Iris pigment epithelial cell (primary cell): ENCODE data around the gene GTF2I.
"Not testable (repeated sequence)": the region's sequence is repeated elsewhere in the genome, so short reads cannot be mapped to it uniquely, and the experiment has no call there.

ENCODE experiments used
- DNase-seq: peaks from one replicate; pipeline ENCODE4 v3.0.0-alpha.2; 2011; ENCODE audit warnings: low read depth

The GTF2I gene

DNA sequence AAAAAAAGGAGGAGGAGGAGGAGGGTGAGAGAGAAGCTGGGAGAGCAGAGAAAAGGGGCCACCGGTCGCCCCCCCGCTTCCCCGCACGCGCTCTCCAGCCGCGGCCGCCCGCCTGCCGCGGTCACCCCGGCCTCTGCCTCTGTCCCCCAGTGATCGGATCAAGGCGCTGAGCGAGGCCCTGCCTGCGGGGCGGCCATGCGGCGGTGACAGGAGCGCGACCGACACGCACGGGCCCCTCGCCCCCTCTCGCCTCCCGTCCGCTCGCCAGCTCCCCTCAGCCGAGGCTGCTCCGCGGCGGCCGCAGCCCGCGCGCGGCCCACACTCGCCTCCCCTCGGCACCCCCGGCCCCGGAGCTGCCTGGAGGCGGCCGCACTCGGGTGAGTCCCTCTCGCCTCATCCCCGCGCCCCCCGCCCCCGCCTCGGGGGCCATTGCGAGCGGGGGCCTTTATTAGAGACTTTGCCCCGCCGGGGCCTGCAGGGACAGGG lies at the start of gene GTF2I:
Gene GTF2I, plus strand, starts transcription at position 27 of the 486 bp plus-strand sequence. CDS start 31,411 bp downstream, outside the sequence.
- DNase-seq, result no peak

DNA sequence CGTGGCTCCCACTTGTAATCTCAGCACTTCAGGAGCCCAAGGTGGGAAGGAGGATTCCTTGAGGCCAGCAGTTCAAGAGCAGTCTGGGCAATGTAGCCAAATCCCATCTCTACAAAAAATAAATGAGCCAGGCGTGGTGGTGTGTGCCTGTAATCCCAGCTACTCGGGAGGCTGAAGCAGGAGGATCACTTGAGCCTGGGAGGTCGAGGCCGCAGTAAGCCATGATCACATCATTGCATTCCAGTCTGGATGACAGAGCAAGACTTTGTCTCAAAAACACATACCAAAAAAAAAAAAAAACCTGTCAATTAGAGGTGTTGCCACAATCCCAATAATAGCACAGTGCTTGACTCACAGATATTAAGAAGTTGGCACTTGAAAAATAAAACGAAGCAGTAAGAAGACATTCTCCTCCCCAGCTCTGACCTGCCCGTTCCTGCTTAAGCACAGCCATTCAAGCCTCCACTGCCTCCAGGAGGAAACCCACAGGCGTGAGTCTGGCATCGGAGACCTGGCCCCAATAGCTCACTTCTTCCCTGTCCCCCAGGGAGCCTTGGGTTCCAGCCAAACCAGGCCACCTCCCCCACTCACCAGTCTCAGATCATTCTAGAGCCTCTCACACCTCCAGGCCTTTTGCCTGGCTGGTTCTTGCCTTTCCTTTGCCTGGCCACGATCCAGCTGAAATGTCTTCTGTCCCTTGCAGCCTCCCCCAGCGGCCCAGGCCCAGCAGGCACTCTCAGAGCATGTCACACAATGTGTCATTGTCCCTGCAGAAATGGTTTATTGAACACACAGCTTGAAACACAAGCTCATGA lies 45.3 kb upstream of the GTF2I start:
- DNase-seq, result peak; percentile 44

DNA sequence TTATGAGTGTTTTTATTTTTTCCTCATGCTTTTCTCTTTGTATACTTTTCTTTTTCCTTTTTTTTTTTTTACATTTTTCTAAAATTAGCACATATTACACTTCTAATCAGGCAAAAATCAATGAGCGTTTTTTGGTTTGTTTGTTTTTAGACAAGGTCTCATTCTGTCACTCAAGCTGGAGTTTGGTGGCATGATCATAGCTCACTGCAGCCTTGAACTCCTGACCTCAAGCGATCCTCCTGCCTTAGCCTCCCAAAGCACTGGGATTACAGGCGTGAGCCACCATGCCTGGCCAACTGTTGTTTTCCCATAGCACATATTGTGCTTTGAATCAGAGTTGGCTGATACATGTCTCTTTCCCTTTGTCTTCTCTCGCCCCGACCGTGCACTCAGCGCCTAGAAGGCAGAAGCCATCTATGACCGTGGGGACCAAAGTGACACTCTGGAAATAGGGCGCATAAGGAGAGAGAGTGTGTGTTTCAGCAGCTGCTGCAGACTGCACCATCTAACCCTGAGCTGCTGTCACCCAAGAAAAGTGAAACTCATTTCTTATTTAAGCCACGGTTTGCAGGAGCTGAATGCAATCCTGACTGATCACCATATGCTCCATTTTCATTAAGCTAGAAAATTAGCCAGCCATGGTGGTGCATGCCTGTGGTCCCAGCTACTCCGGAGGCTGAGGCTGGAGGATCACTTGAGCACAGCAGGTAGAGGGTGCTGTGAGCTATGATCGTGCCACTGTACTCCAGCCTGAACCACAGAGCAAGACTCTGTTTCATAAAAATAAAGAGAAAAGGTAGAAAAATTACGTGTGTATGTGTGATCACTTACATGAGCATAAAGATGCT lies 41.4 kb upstream of the GTF2I start:
- DNase-seq, result no peak

DNA sequence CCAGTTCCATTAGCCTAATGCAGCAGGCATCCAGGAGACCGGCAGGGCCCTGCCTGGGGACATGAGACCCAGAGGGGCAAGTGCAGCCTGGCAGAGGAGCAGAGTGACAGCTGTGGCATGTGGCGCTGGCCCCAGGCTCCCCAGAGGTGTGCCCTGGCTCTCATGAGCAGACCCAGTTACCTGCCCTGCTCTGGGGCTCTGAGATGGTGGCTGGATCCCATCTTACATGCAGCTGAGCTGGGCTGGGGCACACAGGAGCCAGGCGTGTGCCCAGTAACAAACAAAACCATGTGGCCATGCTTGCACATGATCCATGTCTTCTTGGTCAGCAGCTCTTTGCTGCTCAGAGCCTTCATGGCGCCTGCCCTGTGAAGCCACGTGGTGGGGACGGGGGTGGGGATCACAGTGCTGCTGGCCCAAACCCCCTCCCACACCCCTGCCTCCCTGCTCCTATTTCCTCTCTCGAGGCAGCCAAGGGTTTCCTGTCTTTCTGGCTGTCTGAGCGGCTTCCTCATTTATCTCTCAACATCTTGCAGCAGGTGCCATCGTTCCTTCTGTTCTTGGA lies 40.3 kb upstream of the GTF2I start:
- no peak for DNase-seq

DNA sequence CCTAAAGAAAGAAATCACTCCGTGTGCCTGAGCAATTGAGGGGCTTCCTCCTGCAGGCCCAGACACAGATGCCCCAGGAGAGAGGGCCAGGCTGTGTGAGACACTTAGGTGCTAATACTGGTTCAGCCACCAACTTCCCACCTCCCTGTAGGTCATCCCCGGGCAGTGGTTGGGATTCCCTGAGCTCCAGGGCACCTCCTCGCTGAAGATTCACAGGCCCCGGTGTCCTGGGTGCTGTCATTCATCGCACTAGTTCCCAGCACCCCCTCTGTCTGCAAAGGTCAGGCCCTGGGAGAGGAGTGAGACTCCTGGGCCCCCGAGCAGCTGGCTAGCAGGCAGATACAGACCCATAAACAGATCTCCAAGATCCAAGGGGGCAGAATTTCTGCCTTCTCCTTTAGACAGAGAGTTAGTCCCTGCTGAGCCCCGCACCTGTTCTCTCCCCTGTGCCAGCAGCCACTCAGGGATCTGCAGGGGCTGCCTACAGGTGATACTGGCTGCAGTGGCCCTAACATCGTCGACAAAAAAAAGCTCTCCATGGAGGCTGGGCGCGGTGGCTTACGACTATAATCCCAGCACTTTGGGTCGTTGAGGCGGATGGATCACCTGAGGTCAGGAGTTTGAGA lies 38.2 kb upstream of the GTF2I start:
- no peak for DNase-seq

DNA sequence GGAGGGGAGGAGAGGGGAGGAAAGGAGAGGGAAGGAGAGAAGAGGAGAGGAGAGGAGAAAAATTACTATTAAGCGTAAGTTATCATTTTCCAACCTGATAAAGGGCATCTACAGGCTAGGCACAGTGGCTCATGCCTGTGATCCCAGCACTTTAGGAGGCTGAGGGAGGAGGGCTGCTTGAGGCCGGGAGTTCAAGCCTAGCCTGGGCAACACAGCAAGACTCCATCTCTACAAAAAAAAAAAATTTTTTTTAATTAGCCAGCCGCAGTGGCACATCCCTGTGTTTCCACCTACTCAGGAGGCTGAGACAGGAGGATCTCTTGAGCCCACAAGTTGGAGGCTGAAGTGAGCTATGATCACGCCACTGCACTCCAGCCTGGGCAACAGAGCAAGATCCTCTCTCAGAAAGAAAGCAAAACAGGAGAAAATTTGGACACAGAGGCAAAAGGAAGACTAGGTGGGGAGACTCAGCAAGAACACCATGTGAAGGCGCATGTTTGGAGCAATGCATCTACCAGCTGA lies 35.2 kb upstream of the GTF2I start:
- no peak for DNase-seq

DNA sequence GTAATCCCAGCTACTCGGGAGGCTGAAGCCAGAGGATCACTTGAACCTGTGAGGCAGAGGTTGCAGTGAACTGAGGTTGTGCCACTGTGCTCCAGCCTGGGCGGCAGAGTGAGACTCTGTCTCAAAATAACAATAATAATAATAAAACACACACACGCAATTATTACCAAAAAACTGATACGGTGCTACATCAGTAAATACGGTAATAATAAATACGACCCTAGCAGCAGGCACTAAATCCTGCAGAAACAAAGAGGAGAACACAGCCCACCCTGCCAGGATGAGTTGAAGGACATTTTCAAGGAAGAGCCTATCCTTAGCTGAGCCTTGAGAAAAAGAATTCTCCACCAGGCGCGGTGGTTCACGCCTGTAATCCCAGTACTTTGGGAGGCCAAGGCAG lies 34.4 kb upstream of the GTF2I start:
- DNase-seq, result no peak

DNA sequence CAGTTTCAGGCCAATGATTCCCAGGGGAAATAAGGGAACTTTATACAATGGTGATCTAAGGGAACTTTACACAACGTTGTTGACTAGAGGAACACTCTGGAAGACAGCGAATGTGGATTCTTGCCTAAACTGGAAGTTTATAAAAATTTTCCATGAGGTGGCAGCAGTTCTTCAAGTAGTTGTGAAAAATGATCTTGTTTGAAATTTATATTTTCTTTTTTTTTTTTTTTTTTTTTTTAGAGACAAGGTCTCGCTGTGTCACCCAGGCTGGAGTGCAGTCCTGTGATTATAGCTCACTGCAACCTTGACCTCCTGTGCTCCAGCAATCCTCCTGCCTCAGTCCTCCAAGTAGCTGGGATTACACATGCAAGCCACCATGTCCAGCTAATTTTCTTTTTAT lies 32.1 kb upstream of the GTF2I start:
- DNase-seq, result peak; percentile 71

DNA sequence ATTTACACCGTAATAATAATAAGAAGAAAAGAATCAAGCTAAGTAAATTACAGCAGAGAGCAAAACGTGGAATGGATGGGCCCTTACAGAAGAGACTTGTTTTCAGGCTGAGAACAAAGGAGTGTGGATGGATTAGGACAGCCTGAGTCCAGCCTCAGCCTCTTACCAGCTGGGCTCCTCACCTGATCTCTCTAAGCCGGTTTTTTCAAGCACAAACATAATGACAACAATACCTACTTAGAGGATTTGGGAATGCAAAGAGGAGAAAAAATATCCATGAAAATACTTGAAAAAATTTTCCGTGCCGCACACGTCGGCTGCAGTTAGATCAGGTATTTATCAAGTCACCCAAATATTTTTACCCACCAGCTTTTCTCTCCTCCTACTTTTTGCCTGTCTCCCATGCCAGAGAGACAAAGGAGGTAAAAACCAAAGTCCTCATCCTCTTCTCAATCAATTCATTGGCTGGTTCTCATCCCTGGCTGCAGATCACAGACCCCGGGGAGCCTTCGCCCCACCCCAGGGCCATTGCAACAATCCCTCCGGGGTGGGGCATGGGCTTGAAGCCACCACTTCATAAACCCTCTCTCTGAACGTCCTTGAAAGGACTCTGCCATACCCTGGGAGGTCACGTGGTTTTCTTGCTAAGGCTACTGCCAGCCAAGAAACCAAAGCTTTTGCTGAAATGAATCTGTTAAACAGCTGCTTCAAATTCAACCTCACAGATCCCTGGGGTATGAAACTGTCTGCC lies 29.7 kb upstream of the GTF2I start:
- peak; percentile 44 for DNase-seq

DNA sequence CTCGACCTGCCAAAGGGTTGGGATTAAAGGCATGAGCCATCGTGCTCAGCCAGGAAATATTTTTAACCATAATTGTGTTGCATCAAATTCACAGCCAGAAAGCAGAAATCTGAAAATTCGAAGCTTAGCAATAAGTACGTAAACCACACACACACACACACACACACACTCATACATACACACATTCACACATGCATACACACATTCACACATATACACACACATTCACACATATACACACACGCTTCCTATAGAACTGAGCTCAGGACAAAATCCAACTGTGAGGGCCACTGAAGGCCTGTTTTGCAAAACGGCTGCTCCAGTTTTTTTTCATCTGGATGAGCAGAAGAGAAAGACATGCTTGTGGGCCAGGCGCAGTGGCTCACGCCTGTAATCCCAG lies 25.0 kb upstream of the GTF2I start:
- DNase-seq, result no peak

DNA sequence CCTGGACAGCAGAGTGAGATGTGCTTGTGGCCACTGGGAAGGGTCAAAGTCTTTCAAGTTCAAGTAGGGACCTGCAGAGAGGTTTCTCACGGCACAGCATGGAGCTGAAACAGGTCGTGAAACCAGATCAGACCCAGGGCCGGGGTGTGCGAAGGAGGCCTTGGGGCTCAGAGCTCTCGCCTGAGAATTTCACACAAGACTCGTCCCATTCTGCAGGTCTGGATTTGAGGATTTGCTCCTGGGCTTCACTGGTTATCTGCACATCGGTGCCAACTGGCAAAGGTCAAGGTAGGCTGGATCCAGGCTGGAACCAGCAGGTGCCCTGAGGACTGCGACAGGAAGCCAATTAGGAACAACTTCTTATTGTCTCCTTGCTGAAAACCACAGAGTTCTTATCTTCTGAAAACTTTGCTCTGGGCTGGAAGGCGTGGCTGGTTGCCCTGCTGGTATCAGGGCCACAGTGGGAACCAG lies 24.0 kb upstream of the GTF2I start:
- DNase-seq, result no peak

DNA sequence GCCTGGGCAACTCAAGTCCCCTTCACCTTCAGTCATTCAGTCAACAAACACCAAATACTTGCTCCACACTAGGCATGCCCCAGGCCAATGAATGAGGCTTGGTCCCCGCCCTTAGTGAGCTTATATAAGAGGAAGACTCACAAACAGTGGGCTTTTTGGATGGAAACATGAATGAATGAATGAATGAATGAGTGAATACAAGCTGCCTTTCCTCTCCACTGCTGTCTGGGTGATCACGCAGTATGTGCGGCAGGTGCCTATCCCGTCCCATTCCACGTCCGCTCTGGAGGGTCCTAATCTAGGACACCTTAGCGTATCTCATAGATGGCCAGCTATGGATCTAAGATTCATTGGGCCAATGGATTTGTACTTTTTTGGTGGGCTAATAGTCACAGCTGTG lies 19.8 kb upstream of the GTF2I start:
- DNase-seq, result no peak

DNA sequence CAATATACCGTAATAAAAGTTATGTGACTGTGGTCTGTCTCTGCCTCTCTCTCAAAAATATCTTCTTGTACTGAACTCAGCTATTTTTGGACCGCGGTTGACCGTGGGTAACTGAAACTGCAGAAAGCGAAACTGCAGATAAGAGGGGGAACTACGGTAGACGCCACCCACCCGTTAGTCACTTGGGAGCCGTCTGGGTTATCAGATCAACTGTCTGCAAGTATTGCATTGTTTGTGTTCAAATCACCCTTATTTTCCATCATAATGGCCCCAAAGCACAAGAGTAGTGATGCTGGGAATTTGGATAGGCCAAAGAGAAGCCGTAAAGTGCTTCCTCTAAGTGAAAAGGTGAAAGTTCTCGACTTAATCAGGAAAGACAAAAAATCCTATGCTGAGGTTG lies 7.5 kb upstream of the GTF2I start:
- DNase-seq, result peak; percentile 86

DNA sequence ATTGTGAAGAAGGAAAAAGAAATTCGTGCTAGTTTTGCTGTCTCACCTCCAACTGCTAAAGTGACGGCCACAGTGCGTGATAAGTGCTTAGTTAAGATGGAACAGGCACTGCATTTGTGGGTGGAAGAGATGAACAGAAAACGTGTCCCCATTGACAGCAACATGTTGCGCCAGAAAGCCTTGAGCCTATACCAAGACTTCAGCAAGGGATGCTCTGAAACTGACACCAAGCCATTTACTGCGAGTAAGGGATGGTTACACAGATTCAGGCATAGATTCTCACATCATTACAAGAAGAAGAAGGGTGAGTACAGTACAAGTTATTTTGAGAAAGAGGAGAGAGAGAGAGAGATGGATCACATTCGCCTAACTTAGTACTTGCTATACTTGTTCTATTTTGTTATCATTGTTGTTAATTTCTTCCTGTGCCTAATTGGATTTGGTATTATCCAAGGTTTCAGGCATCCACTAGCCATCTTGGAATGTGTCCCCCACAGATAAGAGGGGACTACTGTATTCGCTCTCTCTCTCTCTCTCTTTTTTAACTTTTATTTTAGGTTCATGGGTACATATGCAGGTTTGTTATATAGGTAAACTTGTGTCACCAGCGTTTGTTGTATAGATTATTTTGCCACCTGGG lies 6.9 kb upstream of the GTF2I start:
- not testable (repeated sequence) for DNase-seq

DNA sequence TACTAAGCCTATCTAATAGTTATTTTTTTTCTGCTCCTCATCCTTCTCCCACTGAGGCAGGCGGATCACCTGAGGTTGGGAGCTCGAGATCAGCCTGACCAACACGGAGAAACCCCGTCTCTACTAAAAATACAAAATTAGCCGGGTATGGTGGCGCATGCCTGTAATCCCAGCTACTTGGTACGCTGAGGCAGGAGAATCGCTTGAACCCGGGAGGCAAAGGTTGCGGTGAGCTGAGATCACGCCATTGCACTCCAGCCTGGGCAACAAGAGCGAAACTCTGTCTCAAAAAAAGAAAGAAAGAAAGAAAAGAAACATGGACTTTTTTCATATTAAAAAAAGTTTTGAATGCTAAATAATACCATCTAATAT lies 6.4 kb upstream of the GTF2I start:
- not testable (repeated sequence) for DNase-seq

DNA sequence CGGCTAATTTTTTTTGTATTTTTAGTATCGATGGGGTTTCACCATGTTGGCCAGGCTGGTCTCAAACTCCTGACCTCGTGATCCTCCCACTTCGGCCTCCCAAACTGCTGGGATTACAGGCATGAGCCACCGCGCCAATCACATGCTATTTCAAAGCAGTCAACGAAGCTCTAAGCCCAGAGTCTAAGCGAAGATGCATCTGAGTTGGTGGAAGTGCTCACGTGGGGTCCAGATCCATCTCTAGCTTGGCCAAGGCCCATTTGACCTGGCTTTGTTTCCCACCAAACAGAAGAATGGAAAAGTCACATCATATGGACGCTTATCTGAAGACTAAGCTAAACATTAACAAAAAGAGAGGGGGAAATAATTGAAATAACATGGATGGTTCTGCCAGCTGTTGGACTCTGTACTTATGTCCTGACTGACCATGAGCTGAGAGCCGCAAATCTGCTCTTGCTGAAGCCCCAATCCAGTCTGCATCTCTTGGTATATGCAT lies 3.8 kb upstream of the GTF2I start:
- no peak for DNase-seq

DNA sequence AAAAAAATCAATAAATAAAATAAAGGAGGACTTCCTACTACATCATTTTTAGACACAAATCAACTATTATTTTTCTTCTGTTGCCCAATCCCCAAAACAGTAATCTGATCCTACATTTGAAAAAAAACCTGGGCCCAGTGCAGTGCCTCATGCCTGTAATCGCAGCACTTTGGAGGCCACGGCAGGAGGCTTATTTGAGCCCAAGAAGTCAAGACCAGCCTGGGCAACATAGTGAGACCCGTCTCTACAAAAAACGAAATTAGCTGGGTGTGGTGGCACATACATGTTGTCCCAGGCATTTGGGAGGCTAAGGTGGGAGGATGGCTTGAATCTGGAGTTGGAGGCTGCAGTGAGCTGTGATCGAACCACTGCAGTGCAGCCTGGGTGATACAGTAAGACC lies 2.7 kb upstream of the GTF2I start:
- DNase-seq, result no peak

DNA sequence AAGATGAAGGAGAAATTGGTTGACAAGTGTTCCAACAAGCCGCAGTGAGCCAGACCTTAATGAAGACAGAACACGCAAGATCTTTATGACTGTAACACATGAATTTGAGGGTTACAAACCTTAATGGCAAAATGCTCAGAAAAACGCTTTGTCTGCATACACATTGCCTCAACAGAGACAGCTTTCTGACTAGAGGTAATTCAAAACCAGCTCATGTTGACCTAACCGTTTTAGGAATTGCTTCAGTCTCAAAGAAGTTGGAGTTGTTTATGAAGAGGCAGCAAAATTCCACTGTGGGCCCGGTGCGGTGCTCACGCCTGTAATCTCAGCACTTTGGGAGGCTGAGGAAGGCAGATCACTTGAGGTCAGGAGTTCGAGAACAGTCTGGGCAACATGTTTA lies 2.2 kb upstream of the GTF2I start:
- DNase-seq, result peak; percentile 82

DNA sequence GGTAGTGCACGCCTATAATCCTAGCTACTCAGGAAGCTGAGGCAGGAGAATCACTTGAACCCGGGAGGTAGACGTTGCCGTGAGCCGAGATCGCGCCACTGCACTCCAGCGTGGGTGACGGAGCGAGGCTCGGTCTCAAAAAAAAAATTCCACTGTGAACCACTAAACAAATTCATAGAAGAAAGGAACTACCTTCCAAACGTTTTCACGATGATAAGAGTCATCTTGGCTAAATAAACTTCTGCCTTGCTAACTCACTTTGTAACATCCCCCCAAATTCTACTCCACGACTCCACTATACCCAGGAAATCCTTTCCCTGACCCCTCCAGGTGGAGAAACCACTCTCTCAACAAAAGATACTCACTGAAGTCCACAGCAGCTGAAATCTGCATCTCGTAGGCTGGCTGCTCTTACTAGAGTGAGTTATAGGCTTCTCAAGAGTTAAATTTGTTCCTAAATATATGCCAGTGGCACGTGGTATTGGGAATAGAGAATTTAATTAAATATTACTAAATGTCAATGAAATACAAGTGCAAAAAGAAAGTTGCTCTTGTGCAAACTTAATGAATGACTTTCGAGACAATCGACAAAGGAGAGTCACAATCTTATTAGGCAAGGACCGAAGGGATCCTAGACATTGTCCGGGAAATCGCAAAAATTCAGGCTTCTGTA lies 1.6 kb upstream of the GTF2I start:
- no peak for DNase-seq

DNA sequence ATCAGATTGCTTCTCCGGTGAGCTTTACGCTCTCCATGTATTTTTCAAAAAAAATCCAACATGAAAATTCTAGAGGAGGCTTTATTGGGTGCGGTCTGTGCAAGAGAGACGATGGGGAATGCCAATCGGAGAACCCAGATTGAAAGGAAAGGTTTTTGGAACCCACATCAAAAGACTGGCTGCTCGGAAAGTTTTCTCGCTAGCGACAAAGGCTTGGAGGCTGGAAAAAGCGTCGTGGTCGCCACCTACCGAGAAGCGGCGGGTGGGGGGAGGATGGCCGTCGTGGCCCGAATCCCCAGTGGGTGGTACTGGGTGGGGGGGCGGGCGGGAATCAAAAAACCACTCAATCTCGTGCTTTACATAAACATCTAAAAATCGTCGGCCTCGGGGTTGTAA lies 1.1 kb upstream of the GTF2I start:
- no peak for DNase-seq
